COR-L47 (cell line): ENCODE data around the gene TTC21A.
A peak's percentile ranks its signal among the peaks of the same experiment; 100 is the strongest.
"Not testable (repeated sequence)": the region's sequence is repeated elsewhere in the genome, so short reads cannot be mapped to it uniquely, and the experiment has no call there.

Source experiments
- DNase-seq: peaks from one replicate; lab custom pipeline; 2025; lab: John Stamatoyannopoulos, UW

The TTC21A gene

GRCh38 chr3:39107388-39108199 lies at the start of gene TTC21A, which contains the start of gene GORASP1:
Gene TTC21A (plus strand): TSS chr3:39107680. CDS start chr3:39107838, 158 bp downstream.
Gene GORASP1 (minus strand): TSS chr3:39107627. CDS start chr3:39107541, 86 bp downstream.
- DNase-seq = peak; percentile 61

- DNase-seq = not testable (repeated sequence)
Observed at GRCh38 chr3:39061228-39061627, 46.3 kb upstream of the TTC21A start.

GRCh38 chr3:39062180-39062579 lies 45.3 kb upstream of the TTC21A start:
- DNase-seq = no peak

- DNase-seq = no peak
Observed at GRCh38 chr3:39063143-39063542, 44.3 kb upstream of the TTC21A start.

- no peak for DNase-seq
Observed at GRCh38 chr3:39064646-39065045, 42.8 kb upstream of the TTC21A start.

- DNase-seq = no peak
Observed at GRCh38 chr3:39065197-39065596, 42.3 kb upstream of the TTC21A start.

- DNase-seq = no peak
Observed at GRCh38 chr3:39067286-39067685, 40.2 kb upstream of the TTC21A start.

GRCh38 chr3:39068556-39068955 lies 38.9 kb upstream of the TTC21A start:
- DNase-seq = no peak

GRCh38 chr3:39075910-39076309 lies 31.6 kb upstream of the TTC21A start:
- no peak for DNase-seq

- DNase-seq = no peak
Observed at GRCh38 chr3:39079530-39079929, 27.9 kb upstream of the TTC21A start.

GRCh38 chr3:39080026-39080425 lies 27.5 kb upstream of the TTC21A start:
- no peak for DNase-seq

- no peak for DNase-seq
Observed at GRCh38 chr3:39082666-39083313, 24.7 kb upstream of the TTC21A start.

- no peak for DNase-seq
Observed at GRCh38 chr3:39086144-39086543, 21.3 kb upstream of the TTC21A start.

GRCh38 chr3:39088456-39088855 lies 19.0 kb upstream of the TTC21A start:
- no peak for DNase-seq

- no peak for DNase-seq
Observed at GRCh38 chr3:39088889-39089288, 18.6 kb upstream of the TTC21A start.

- DNase-seq = no peak
Observed at GRCh38 chr3:39090922-39091321, 16.6 kb upstream of the TTC21A start.

- DNase-seq = no peak
Observed at GRCh38 chr3:39094851-39095677, 12.4 kb upstream of the TTC21A start.

- no peak for DNase-seq
Observed at GRCh38 chr3:39095778-39096177, 11.7 kb upstream of the TTC21A start.

- DNase-seq = no peak
Observed at GRCh38 chr3:39096775-39097174, 10.7 kb upstream of the TTC21A start.

- DNase-seq = no peak
Observed at GRCh38 chr3:39097716-39098472, 9.6 kb upstream of the TTC21A start.

- DNase-seq = no peak
Observed at GRCh38 chr3:39098473-39099000, 8.9 kb upstream of the TTC21A start.
